ENCODE measurements around the gene CPLANE1.
"Not testable (repeated sequence)": the region's sequence is repeated elsewhere in the genome, so short reads cannot be mapped to it uniquely, and the experiment has no call there.

Gene CPLANE1

GRCh38 chr5:37207802-37208201 is 41.4 kb downstream of the CPLANE1 start:
- no peak for DNase-seq

GRCh38 chr5:37206736-37207135 is 42.4 kb downstream of the CPLANE1 start:
- DNase-seq: no peak

- DNase-seq: no peak
Observed at GRCh38 chr5:37198842-37199241, 50.3 kb downstream of the CPLANE1 start.

- no peak for DNase-seq
Observed at GRCh38 chr5:37198061-37198460, 51.1 kb downstream of the CPLANE1 start.

- DNase-seq: no peak
Observed at GRCh38 chr5:37197340-37198050, 51.7 kb downstream of the CPLANE1 start.

GRCh38 chr5:37190592-37190991 is 58.6 kb downstream of the CPLANE1 start:
- DNase-seq: no peak

- no peak for DNase-seq
Observed at GRCh38 chr5:37189355-37189754, 59.8 kb downstream of the CPLANE1 start.

- DNase-seq: no peak
Observed at GRCh38 chr5:37187465-37187977, 61.7 kb downstream of the CPLANE1 start.

- no peak for DNase-seq
Observed at GRCh38 chr5:37184748-37185364, 64.3 kb downstream of the CPLANE1 start.

GRCh38 chr5:37182667-37183066 is 66.5 kb downstream of the CPLANE1 start:
- DNase-seq: no peak

GRCh38 chr5:37174928-37175327 is 74.2 kb downstream of the CPLANE1 start:
- no peak for DNase-seq

GRCh38 chr5:37172957-37173356 is 76.2 kb downstream of the CPLANE1 start:
- no peak for DNase-seq

GRCh38 chr5:37170856-37171255 is 78.3 kb downstream of the CPLANE1 start:
- no peak for DNase-seq

- DNase-seq: no peak
Observed at GRCh38 chr5:37166197-37166596, 83.0 kb downstream of the CPLANE1 start.

GRCh38 chr5:37165761-37166160 is 83.4 kb downstream of the CPLANE1 start:
- no peak for DNase-seq

- no peak for DNase-seq
Observed at GRCh38 chr5:37153661-37154060, 95.5 kb downstream of the CPLANE1 start.

GRCh38 chr5:37146896-37147295 is 102.3 kb downstream of the CPLANE1 start:
- DNase-seq: no peak

GRCh38 chr5:37136694-37137093 is 112.5 kb downstream of the CPLANE1 start:
- no peak for DNase-seq

- not testable (repeated sequence) for DNase-seq
Observed at GRCh38 chr5:37135312-37135711, 113.9 kb downstream of the CPLANE1 start.

GRCh38 chr5:37133939-37134338 is 115.2 kb downstream of the CPLANE1 start:
- DNase-seq: no peak

- no peak for DNase-seq
Observed at GRCh38 chr5:37132646-37133045, 116.5 kb downstream of the CPLANE1 start.

- DNase-seq: no peak
Observed at GRCh38 chr5:37121465-37121864, 127.7 kb downstream of the CPLANE1 start.

- DNase-seq: no peak
Observed at GRCh38 chr5:37121027-37121426, 128.1 kb downstream of the CPLANE1 start.

GRCh38 chr5:37120270-37120669 is 128.9 kb downstream of the CPLANE1 start:
- no peak for DNase-seq

- no peak for DNase-seq
Observed at GRCh38 chr5:37116359-37116758, 132.8 kb downstream of the CPLANE1 start.

Data from left hindlimb (tissue), 1 donor.